GM03348 (cell line): Measurements from ENCODE around the gene EXD3.
"Not testable (repeated sequence)": the region's sequence is repeated elsewhere in the genome, so short reads cannot be mapped to it uniquely, and the experiment has no call there.

Experiments
- DNase-seq: peaks from one replicate; pipeline ENCODE4 v3.0.0; 2012; ENCODE audit warnings: low spot score

EXD3 gene

GRCh38 chr9:137339908-137340462 lies 83.0 kb downstream of the EXD3 start:
- DNase-seq = not testable (repeated sequence)

GRCh38 chr9:137339045-137339907 lies 83.7 kb downstream of the EXD3 start:
- no peak for DNase-seq

GRCh38 chr9:137336735-137337134 lies 86.2 kb downstream of the EXD3 start:
- no peak for DNase-seq

GRCh38 chr9:137333016-137333671 lies 89.8 kb downstream of the EXD3 start:
- no peak for DNase-seq

- DNase-seq = no peak
These were observed 91.0 kb downstream of the EXD3 start for GRCh38 chr9:137331929-137332328.

- no peak for DNase-seq
These were observed 92.3 kb downstream of the EXD3 start for GRCh38 chr9:137330689-137331088.

- not testable (repeated sequence) for DNase-seq
These were observed 93.4 kb downstream of the EXD3 start for GRCh38 chr9:137329590-137329989.

GRCh38 chr9:137327641-137328550 lies 95.1 kb downstream of the EXD3 start:
- not testable (repeated sequence) for DNase-seq

GRCh38 chr9:137326445-137327065 lies 96.4 kb downstream of the EXD3 start:
- DNase-seq = no peak

- no peak for DNase-seq
These were observed 97.2 kb downstream of the EXD3 start for GRCh38 chr9:137325799-137326198.

- no peak for DNase-seq
These were observed 97.8 kb downstream of the EXD3 start for GRCh38 chr9:137325124-137325523.

GRCh38 chr9:137323531-137324331 lies 99.2 kb downstream of the EXD3 start:
- no peak for DNase-seq

- DNase-seq = no peak
These were observed 101.1 kb downstream of the EXD3 start for GRCh38 chr9:137321726-137322361.

- DNase-seq = no peak
These were observed 102.2 kb downstream of the EXD3 start for GRCh38 chr9:137320555-137321384.

GRCh38 chr9:137319739-137320551 lies 103.0 kb downstream of the EXD3 start:
- peak; percentile 8 for DNase-seq

GRCh38 chr9:137319011-137319738 lies 103.8 kb downstream of the EXD3 start:
- peak; percentile 64 for DNase-seq

GRCh38 chr9:137318602-137319001 lies 104.4 kb downstream of the EXD3 start:
- DNase-seq = no peak
